Stomach (tissue), 4 donors: ENCODE results near the gene MALL.
"Not testable (repeated sequence)": the region's sequence is repeated elsewhere in the genome, so short reads cannot be mapped to it uniquely, and the experiment has no call there.

ENCODE experiments used
- CTCF ChIP-seq, 7 experiments: fragments of 450-650 bp in 4 of 7; fragments of 200-600 bp in 3 of 7; sonication (generic) in 3 of 7; IDR thresholded peaks; one replicate each; pipeline ENCODE4 v1.5.1; 2016 to 2019; ENCODE audit warnings: antibody characterized with exemption in 7 of 7, control low read depth in 2 of 7, mild to moderate bottlenecking in 1 of 7
- EP300 ChIP-seq: sonication (generic); formaldehyde crosslinking; IDR thresholded peaks from one replicate; pipeline ENCODE4 v1.6.1; 2017; ENCODE audit warnings: antibody characterized with exemption
- POLR2A ChIP-seq, 4 donors: fragments of 450-650 bp; IDR thresholded peaks; one replicate each; pipeline ENCODE4 v1.6.1; 2016; ENCODE audit warnings: antibody characterized with exemption in 4 of 4, control low read depth in 2 of 4, mild to moderate bottlenecking in 1 of 4, moderate library complexity in 1 of 4
- POLR2AphosphoS5 ChIP-seq, 3 donors: sonication (generic); formaldehyde crosslinking; IDR thresholded peaks; one replicate each; pipeline ENCODE4 v1.6.1; 2016; ENCODE audit warnings: antibody characterized with exemption in 3 of 3

- TF ChIP-seq POLR2A (IDR thresholded peaks at IDR 0.05); CTCF (IDR thresholded peaks at IDR 0.05); EP300; POLR2AphosphoS5 (IDR thresholded peaks at IDR 0.05): not testable (repeated sequence)
These were observed 65.9 kb downstream of the MALL start for GRCh38 chr2:110049769-110050168.
